ENCODE results near the gene CASP2. TPM values are rescaled to one million over a fixed set of nuclear protein-coding genes. Genes with fewer than 3 reads are reported as not detected.

CASP2 gene
- total and polyA plus RNA-seq, 2 of the 13 experiments (the other 11 are each of a cell fraction or from before 2014, with no cell fraction given): 10.2 to 13.7 TPM

- TF ChIP-seq SOX13 (IDR thresholded peaks at IDR 0.05) (0 out of 2 replicates have a peak, but pooled peaks have one; percentile 16), SOX13 (CRISPR knock-in tag; conservative IDR thresholded peaks at IDR 0.05 in 1 of 2, IDR thresholded peaks at IDR 0.05 in 1 of 2) (no peak), JUNB (CRISPR knock-in tag; IDR thresholded peaks at IDR 0.05; ENCODE audit: borderline replicate concordance) (no peak), HNF4A (CRISPR knock-in tag; IDR thresholded peaks at IDR 0.05) (peak; percentile 78), SALL2 (CRISPR knock-in tag; IDR thresholded peaks at IDR 0.05) (no peak), ZNF788 (CRISPR knock-in tag; IDR thresholded peaks at IDR 0.05; ENCODE audit: borderline replicate concordance) (peak; percentile 77; the same call in 1 of the 2 replicates), FOXA3 (CRISPR knock-in tag; IDR thresholded peaks at IDR 0.05) (peak; percentile 30; the same call in 1 of the 2 replicates), ZNF343 (CRISPR knock-in tag; IDR thresholded peaks at IDR 0.05) (no peak), NFE2L1 (CRISPR knock-in tag; IDR thresholded peaks at IDR 0.05; ENCODE audit: borderline replicate concordance) (no peak), HMGA1 (CRISPR knock-in tag; conservative IDR thresholded peaks at IDR 0.05) (no peak), NFRKB (IDR thresholded peaks at IDR 0.05) (no peak), ZNF7 (CRISPR knock-in tag; IDR thresholded peaks at IDR 0.05) (no peak), RNF2 (conservative IDR thresholded peaks at IDR 0.05; ENCODE audit: low read depth) (no peak), REL (CRISPR knock-in tag; conservative IDR thresholded peaks at IDR 0.05) (no peak), ZNF879 (CRISPR knock-in tag; IDR thresholded peaks at IDR 0.05) (0 out of 2 replicates have a peak, but pooled peaks have one; percentile 32), ELF1 (CRISPR knock-in tag; IDR thresholded peaks at IDR 0.05) (peak; percentile 89), ZKSCAN1 (IDR thresholded peaks at IDR 0.05; ENCODE audit: low read length) (no peak), ZFAT (CRISPR knock-in tag; conservative IDR thresholded peaks at IDR 0.05) (no peak), ZNF33B (CRISPR knock-in tag; IDR thresholded peaks at IDR 0.05) (0 out of 2 replicates have a peak, but pooled peaks have one; percentile 41), PAWR (CRISPR knock-in tag; IDR thresholded peaks at IDR 0.05; ENCODE audit: borderline replicate concordance) (no peak), HOXA3 (CRISPR knock-in tag; IDR thresholded peaks at IDR 0.05) (peak; percentile 60), IKZF4 (CRISPR knock-in tag; IDR thresholded peaks at IDR 0.05; ENCODE audit: borderline replicate concordance, low read depth, not compliant biosample characterization) (peak; percentile 85), MTA1 (CRISPR knock-in tag; IDR thresholded peaks at IDR 0.05; ENCODE audit: borderline replicate concordance) (peak; percentile 92; the same call in 1 of the 2 replicates), PBX3 (CRISPR knock-in tag; IDR thresholded peaks at IDR 0.05; ENCODE audit: borderline replicate concordance) (peak; percentile 38; the same call in 1 of the 2 replicates)
- TF ChIP-seq, protein P1, sequence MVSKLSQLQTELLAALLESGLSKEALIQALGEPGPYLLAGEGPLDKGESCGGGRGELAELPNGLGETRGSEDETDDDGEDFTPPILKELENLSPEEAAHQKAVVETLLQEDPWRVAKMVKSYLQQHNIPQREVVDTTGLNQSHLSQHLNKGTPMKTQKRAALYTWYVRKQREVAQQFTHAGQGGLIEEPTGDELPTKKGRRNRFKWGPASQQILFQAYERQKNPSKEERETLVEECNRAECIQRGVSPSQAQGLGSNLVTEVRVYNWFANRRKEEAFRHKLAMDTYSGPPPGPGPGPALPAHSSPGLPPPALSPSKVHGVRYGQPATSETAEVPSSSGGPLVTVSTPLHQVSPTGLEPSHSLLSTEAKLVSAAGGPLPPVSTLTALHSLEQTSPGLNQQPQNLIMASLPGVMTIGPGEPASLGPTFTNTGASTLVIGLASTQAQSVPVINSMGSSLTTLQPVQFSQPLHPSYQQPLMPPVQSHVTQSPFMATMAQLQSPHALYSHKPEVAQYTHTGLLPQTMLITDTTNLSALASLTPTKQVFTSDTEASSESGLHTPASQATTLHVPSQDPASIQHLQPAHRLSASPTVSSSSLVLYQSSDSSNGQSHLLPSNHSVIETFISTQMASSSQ (IDR thresholded peaks at IDR 0.05; ENCODE audit: low read depth): no peak; the same call in 1 of the 2 replicates
- TF ChIP-seq, protein P1 (CRISPR knock-in tag; IDR thresholded peaks at IDR 0.05; ENCODE audit: borderline replicate concordance): peak; percentile 66; the same call in 1 of the 2 replicates
Measured at GRCh38 chr7:143263266-143264195, 24.6 kb upstream of the CASP2 start, which contains the start of gene GSTK1 (continued).
